Hematopoietic multipotent progenitor cell (in vitro differentiated cells): ENCODE data around the gene VASP. TPM values are rescaled to one million over a fixed set of nuclear protein-coding genes. Genes with fewer than 3 reads are reported as not detected.
A peak's percentile ranks its signal among the peaks of the same experiment; 100 is the strongest.

Source experiments
- DNase-seq, 3 donors: peaks; one replicate each; pipeline ENCODE4 v3.0.0-alpha.2; 2011 to 2015; ENCODE audit warnings: low read depth in 2 of 3, low spot score in 2 of 3
- total RNA-seq: library from RNA; depleted of rRNA; stranded (reverse); fragments of >200 nt; gene quantifications from one replicate; pipeline ENCODE4 v1.2.3, GENCODE V29; 2012

VASP gene
- total RNA-seq, 1 donor, result 116 TPM

DNA sequence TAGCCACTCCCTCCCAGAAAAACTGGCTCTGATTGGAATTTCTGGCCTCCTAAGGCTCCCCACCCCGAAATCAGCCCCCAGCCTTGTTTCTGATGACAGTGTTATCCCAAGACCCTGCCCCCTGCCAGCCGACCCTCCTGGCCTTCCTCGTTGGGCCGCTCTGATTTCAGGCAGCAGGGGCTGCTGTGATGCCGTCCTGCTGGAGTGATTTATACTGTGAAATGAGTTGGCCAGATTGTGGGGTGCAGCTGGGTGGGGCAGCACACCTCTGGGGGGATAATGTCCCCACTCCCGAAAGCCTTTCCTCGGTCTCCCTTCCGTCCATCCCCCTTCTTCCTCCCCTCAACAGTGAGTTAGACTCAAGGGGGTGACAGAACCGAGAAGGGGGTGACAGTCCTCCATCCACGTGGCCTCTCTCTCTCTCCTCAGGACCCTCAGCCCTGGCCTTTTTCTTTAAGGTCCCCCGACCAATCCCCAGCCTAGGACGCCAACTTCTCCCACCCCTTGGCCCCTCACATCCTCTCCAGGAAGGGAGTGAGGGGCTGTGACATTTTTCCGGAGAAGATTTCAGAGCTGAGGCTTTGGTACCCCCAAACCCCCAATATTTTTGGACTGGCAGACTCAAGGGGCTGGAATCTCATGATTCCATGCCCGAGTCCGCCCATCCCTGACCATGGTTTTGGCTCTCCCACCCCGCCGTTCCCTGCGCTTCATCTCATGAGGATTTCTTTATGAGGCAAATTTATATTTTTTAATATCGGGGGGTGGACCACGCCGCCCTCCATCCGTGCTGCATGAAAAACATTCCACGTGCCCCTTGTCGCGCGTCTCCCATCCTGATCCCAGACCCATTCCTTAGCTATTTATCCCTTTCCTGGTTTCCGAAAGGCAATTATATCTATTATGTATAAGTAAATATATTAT, 33.3 kb upstream of the VASP start:
- DNase-seq, result peak in 2 of 3 donors; percentile 41 to 70

DNA sequence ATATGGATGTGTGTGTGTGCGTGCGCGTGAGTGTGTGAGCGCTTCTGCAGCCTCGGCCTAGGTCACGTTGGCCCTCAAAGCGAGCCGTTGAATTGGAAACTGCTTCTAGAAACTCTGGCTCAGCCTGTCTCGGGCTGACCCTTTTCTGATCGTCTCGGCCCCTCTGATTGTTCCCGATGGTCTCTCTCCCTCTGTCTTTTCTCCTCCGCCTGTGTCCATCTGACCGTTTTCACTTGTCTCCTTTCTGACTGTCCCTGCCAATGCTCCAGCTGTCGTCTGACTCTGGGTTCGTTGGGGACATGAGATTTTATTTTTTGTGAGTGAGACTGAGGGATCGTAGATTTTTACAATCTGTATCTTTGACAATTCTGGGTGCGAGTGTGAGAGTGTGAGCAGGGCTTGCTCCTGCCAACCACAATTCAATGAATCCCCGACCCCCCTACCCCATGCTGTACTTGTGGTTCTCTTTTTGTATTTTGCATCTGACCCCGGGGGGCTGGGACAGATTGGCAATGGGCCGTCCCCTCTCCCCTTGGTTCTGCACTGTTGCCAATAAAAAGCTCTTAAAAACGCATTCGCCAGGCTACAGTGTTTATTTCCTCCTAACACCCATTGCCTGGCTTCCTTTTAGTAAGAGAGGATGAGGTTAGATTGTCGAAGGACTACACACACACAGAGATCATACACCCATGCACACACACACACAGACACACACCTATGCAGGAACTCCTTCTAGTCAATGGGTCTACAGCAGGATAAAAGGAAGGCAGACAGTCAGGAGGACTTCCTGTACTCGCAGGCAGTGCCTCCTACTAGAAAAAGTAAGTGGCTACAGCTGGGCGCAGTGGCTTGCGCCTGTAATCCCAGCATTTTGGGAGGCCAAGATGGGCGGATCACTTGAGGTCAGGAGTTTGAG, 32.4 kb upstream of the VASP start:
- DNase-seq, result peak in 1 of 3 donors; percentile 80

DNA sequence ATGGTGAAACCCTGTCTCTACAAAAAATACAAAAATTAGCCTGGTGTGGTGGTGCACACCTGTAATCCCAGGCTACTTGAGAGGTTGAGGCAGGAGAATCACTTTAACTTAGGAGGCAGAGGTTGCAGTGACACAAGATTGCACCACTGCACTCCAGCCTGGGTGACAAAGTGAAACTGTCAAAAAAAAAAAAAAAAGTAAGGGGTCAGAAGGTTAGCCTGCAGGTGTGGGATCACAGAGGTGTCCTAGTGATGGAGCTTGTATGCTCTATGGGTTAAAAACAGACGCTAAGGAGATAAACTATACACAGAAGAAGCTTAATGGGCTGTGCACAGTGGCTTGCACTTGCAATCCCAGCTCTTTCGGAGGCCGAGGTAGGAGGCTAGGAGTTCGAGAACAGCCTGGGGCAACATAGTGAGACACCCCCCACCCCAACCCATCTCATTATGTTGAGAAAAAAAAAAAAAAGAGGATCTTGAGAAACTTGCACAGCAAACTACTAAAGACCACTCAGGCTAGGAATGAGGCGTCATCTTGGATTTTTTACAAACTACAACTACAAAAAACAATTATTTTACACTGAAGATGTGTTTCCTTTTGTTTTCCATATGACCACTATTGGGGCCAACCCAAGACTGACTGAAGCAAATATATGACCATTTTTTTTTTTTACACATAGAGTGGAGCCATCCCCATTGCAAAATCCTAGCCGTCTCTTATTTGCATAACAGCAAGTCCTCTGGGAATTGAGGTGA, 31.6 kb upstream of the VASP start:
- DNase-seq, result peak in 2 of 3 donors; percentile 65 to 83

DNA sequence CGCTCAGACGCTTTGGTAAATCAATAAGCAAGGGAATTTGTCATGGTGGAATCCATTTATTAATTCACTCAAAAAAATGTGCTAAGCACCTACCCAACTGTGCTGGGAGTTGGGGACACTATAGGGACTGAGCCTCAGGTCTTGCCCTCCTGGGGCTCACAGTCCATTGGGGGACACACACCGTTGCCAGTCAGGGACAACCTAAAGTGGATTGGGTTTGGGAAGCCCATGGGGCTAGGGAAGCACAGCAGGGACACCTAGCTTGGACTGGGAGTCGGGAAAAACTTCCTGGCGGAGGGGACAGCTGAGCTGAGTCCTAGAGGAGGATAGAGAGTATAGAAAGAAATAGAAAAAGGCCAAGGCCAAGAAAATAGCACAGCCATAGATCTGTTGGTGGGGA, 31.0 kb upstream of the VASP start:
- peak in 1 of 3 donors; percentile 38 for DNase-seq

DNA sequence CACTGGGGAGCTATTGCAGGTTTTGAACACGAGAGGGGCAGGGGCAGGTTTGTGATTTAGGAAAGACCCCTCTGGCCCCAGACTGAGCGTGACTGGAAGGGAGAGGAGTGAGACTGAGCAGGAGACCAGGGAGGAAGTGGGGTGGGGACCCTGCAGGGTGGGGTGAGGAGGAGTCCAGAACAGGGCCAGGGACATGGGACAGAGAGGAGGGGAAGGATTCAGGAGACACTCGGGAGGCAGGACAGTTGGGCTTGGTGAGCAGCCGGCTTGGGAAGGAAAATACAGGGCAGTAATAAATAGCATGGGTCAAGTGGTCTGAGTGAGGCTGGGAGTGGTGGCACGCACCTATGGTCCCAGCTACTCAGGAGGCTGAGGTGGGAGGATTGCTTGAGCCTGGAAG, 30.1 kb upstream of the VASP start:
- no peak for DNase-seq

- peak in 1 of 3 donors; percentile 33 for DNase-seq
Measured at GRCh38 chr19:45477713-45478453, 29.4 kb upstream of the VASP start.

DNA sequence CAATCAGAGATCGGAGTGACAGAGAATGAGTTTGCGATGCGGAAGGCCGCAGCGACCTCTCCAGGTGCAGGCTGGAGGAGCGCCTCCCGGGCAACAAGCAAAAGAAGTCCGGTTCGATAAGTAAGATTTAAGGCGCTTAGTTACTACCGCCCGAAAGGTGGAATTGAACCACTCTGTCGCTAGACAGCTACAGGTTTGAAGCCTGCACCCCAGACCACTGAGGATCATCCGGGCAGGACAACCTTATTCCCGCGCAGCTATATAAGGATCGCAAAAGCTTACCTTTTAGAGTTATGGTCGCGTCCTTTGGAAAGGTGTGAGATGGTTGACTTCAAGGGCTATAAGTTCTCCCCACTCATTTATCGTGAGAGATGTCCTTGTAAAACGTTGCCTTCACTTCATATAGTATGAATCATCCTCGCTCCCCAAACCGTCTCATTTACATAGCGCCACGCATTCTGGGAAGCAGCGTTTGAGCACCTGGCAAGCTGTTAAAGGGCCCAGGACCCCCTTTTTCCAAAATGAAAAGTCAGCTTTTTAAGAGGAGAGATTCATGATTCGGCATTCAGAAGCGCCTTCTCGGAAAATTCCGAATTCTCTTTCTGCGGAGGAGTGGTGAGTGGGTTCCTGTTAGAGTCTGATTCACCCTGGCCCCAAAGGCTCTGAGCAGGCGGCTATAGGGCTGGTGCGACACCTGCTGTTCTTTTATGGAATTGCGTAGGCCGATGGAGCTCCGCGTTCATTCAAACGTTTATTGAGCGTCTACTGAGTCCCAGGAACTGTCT, 28.6 kb upstream of the VASP start:
- peak; percentile 82 to 94 (median 89) for DNase-seq

DNA sequence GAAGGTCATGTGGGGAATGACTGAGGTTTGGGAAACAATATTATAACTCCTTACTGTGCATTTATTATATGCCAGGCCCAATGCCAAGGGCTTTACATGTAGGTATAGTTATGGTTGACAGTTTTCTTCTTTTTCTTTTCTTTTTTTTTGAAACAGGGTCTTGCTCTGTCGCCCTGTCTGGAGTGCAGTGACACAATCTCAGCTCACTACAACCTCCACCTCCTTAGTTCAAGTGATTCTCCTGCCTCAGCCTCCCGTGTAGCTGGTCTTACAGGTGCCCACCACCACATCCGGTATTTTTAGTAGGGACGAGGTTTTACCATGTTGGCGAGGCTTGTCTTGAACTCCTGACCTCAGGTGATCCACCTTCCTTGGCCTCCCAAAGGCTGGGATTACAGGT, 24.2 kb upstream of the VASP start:
- no peak for DNase-seq

- DNase-seq, result no peak
Measured at GRCh38 chr19:45484273-45484945, 22.9 kb upstream of the VASP start.

- DNase-seq, result peak; percentile 84 to 97 (median 94)
Measured at GRCh38 chr19:45485305-45486077, 21.8 kb upstream of the VASP start.

- no peak for DNase-seq
Measured at GRCh38 chr19:45488708-45489107, 18.6 kb upstream of the VASP start.

DNA sequence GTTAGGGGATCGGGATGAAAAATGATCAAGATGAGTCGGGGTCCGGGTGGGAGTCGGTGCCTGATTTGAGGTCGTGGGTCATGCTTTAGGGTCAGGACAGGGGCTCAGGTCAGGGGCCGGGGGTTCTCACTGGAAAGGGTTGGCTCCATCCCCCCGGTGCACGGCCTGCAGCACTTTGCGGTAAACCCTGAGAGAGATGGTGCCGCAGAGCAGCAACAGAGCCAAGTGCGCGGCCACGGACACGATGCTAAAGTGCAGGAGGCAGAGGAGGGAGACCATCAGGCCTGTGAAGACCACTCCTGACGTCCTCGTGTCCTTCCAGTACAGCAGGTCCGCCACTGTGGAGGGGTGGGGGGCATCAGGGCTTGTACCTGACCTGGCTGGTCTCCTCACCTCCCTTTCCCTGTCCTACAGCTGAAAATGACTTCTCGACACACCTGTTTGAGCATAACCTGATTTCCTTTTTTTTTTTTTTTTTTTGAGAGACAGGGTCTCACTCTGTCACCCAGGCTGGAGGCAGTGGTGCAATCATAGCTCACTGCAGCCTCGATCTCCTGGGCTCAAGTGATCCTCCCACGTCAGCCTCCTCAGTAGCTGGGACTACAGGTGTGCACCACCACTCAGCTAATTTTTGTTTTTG, 17.9 kb upstream of the VASP start:
- no peak for DNase-seq

DNA sequence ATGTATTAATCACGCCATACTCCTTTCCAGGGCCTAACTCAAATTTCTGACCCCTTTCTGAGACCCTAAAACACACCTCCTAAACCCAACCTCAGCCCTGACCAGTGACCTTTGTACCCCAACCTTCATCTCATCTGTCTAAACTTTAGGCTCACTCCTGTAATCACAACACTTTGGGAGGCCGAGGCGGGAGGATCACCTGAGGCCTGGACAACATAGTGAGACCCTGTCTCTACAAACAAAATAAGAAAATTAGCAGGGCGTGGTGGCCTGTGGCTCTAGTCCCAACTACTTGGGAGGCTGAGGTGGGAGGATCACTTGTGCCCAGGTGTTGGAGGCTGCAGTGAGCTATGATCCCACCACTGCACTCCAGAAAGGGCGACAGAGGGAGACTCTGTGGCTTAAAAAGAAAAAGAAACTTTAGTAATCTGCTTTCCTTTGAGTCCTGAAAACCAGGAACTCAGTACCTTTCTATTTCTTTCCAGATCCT, 15.1 kb upstream of the VASP start:
- no peak for DNase-seq

DNA sequence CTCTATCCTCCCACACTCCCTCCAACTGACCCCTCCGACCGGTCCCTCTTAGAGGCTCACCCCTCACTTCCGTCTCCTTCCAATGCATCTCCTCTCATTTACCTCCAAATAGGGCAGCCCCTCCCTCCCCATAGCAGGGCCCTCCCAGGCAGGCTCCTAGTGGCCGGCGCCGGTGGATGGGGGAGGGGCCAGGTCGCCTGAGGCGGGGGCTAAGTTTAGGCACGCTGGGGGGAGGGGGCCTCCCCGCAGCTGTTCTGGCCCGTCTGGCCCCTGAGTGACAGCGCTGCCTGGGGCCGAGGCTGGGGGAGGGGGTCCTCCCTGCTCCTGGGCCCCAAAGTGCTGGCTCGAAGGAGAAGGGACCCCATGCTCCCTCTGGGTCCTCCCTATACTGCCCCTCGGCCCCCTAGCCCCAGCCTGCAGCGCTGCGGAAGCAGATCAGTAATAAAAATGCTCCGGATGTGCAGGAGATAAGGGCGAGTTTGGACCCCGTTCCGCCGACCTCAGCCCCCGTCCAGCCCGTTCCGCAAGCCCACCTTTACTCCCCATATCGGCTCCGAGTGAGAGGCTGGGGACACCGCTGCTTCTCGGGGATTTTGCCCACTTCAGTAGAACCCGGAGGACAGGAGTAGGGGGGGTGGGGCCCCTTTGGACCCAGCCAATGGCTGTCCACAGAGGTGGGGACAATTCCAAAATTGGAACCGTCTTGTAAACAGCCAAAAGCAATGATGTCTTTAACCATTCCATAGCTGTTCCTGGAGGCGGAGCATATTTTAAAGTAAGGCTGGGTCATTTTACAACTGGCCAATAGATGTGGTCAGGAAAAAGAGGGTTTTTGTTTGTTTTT, 14.4 kb upstream of the VASP start:
- peak in 1 of 3 donors; percentile 36 for DNase-seq

- no peak for DNase-seq
Measured at GRCh38 chr19:45494261-45494916, 12.9 kb upstream of the VASP start.

DNA sequence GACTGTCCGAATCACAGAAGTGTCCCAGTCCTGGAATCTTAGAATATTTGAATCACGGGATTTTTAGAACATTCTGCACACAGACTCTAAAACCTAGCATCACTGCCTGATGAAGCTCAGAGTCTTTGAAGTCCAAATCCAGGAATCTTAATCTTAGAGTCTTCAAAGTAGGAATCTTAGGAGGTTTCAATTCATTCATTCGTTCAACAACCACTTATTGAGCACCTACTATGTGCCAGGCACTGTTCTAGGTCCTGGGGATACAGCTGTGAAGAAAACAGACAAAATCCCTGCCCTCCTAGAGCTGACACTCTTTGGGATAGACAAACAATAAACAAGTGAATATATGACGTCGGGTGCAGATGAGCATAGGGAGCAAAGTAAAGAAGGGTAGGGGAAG, 12.1 kb upstream of the VASP start:
- DNase-seq, result no peak
